Measurements from ENCODE around the gene CCDC24. TPM values are rescaled to one million over a fixed set of nuclear protein-coding genes. Genes with fewer than 3 reads are reported as not detected.

The CCDC24 gene
- total and polyA plus RNA-seq, 9 of the 15 experiments (the other 6 are each of a cell fraction or from before 2014, with no cell fraction given): 0.31 to 4.5 (median 1.5) TPM

DNA sequence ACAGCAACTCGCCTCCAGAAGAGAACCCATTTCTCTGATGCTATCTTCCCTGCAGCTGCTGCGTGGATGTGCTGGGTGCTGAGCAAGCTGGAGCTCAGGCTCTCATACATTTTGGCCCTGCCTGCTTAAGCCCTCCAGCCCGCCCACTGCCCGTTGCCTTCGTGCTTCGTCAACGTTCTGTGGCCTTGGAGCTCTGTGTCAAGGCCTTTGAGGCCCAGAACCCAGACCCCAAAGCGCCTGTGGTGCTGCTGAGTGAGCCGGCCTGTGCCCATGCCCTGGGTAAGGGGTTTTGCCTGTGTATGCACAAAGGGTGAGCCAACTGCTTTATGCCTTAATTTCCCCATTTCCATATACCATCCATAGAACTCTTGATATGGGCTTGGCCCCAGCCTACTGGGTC lies 20.5 kb upstream of the CCDC24 start (continued):
- TF ChIP-seq PATZ1 (CRISPR knock-in tag; IDR thresholded peaks at IDR 0.05; ENCODE audit: borderline replicate concordance) (no peak), FOXK1 (CRISPR knock-in tag; IDR thresholded peaks at IDR 0.05; ENCODE audit: borderline replicate concordance) (no peak), HEY1 (CRISPR knock-in tag; IDR thresholded peaks at IDR 0.05; ENCODE audit: borderline replicate concordance) (no peak), STAG1 (CRISPR knock-in tag; IDR thresholded peaks at IDR 0.05; ENCODE audit: borderline replicate concordance) (no peak), KLF13 (tag; IDR thresholded peaks at IDR 0.05; ENCODE audit: borderline replicate concordance, low read depth) (no peak), ZNF668 (CRISPR knock-in tag; IDR thresholded peaks at IDR 0.05) (no peak), ZNF146 (CRISPR knock-in tag; IDR thresholded peaks at IDR 0.05; ENCODE audit: unreplicated experiment) (no peak), ARHGAP35 (IDR thresholded peaks at IDR 0.05; ENCODE audit: partially characterized antibody) (no peak), ASH1L (IDR thresholded peaks at IDR 0.05; ENCODE audit: borderline replicate concordance, low read depth, partially characterized antibody) (no peak)
- TF ChIP-seq, protein P1, sequence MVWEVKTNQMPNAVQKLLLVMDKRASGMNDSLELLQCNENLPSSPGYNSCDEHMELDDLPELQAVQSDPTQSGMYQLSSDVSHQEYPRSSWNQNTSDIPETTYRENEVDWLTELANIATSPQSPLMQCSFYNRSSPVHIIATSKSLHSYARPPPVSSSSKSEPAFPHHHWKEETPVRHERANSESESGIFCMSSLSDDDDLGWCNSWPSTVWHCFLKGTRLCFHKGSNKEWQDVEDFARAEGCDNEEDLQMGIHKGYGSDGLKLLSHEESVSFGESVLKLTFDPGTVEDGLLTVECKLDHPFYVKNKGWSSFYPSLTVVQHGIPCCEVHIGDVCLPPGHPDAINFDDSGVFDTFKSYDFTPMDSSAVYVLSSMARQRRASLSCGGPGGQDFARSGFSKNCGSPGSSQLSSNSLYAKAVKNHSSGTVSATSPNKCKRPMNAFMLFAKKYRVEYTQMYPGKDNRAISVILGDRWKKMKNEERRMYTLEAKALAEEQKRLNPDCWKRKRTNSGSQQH (CRISPR knock-in tag; IDR thresholded peaks at IDR 0.05): no peak
- TF ChIP-seq, protein P2, sequence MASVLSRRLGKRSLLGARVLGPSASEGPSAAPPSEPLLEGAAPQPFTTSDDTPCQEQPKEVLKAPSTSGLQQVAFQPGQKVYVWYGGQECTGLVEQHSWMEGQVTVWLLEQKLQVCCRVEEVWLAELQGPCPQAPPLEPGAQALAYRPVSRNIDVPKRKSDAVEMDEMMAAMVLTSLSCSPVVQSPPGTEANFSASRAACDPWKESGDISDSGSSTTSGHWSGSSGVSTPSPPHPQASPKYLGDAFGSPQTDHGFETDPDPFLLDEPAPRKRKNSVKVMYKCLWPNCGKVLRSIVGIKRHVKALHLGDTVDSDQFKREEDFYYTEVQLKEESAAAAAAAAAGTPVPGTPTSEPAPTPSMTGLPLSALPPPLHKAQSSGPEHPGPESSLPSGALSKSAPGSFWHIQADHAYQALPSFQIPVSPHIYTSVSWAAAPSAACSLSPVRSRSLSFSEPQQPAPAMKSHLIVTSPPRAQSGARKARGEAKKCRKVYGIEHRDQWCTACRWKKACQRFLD (CRISPR knock-in tag; IDR thresholded peaks at IDR 0.05): no peak
